MM.1S (cell line): Measurements from ENCODE around the gene GP5.

Experiments
- DNase-seq: peaks from one replicate; pipeline ENCODE4 v3.0.0-alpha.2; 2015
- H2AFZ ChIP-seq: fragments of 300-600 bp; sonication (generic); 2 replicates; pipeline ENCODE4 v1.6.0; 2016; ENCODE audit warnings: antibody characterized with exemption, low read length
- H3F3A ChIP-seq: fragments of 300-600 bp; sonication (generic); 2 replicates; pipeline ENCODE4 v1.6.1; 2016; ENCODE audit warnings: mild to moderate bottlenecking, antibody characterized with exemption, low read length, moderate library complexity, mixed read lengths; ENCODE audit not compliant: insufficient read depth
- H3K27ac ChIP-seq: fragments of 300-600 bp; sonication (generic); 2 replicates; pipeline ENCODE4 v1.5.1; 2016; ENCODE audit warnings: mild to moderate bottlenecking, low read length
- H3K27me3 ChIP-seq: fragments of 300-600 bp; sonication (generic); replicated peaks from 2 replicates; pipeline ENCODE4 v1.6.0; 2016; ENCODE audit warnings: low read length; ENCODE audit not compliant: insufficient read depth
- H3K36me3 ChIP-seq: fragments of 300-600 bp; sonication (generic); replicated peaks from 2 replicates; pipeline ENCODE4 v1.6.1; 2016; ENCODE audit warnings: mild to moderate bottlenecking, low read length, mixed read lengths; ENCODE audit not compliant: insufficient read depth
- H3K4me1 ChIP-seq: fragments of 300-600 bp; sonication (generic); 2 replicates; pipeline ENCODE4 v1.6.1; 2016; ENCODE audit warnings: low read length, mixed read lengths
- H3K4me2 ChIP-seq: fragments of 300-600 bp; sonication (generic); 2 replicates; pipeline ENCODE4 v1.6.0; 2016; ENCODE audit warnings: low read depth, low read length
- H3K4me3 ChIP-seq: fragments of 300-600 bp; sonication (generic); 2 replicates; pipeline ENCODE4 v1.5.1; 2016; ENCODE audit warnings: low read length, mixed read lengths
- H3K79me2 ChIP-seq: fragments of 300-600 bp; sonication (generic); 2 replicates; pipeline ENCODE4 v1.6.1; 2016; ENCODE audit warnings: mixed run types, low read length, mixed read lengths
- H3K9ac ChIP-seq: fragments of 300-600 bp; sonication (generic); 2 replicates; pipeline ENCODE4 v1.6.1; 2016; ENCODE audit warnings: low read length, mixed read lengths
- H3K9me2 ChIP-seq: fragments of 300-600 bp; sonication (generic); replicated peaks from 2 replicates; pipeline ENCODE4 v1.6.1; 2016; ENCODE audit warnings: mild to moderate bottlenecking, low read length, mixed read lengths; ENCODE audit not compliant: insufficient read depth
- H3K9me3 ChIP-seq: fragments of 300-600 bp; sonication (generic); replicated peaks from 2 replicates; pipeline ENCODE4 v1.6.1; 2016; ENCODE audit warnings: mild to moderate bottlenecking, low read length, mixed read lengths; ENCODE audit not compliant: insufficient read depth
- H4K20me1 ChIP-seq: fragments of 300-600 bp; sonication (generic); 2 replicates; pipeline ENCODE4 v1.6.1; 2016; ENCODE audit warnings: mild to moderate bottlenecking, low read length, moderate library complexity, mixed read lengths; ENCODE audit not compliant: insufficient read depth
- CTCF ChIP-seq: fragments of 300-600 bp; sonication (generic); IDR thresholded peaks from 2 replicates; pipeline ENCODE4 v1.5.1; 2016; ENCODE audit warnings: antibody characterized with exemption, low read length, mixed read lengths
- EZH2 ChIP-seq: fragments of 300-600 bp; sonication (generic); optimal IDR thresholded peaks from 2 replicates; pipeline ENCODE3; 2017; ENCODE audit warnings: low read depth, mild to moderate bottlenecking, antibody characterized with exemption, low read length, mixed read lengths
- EZH2phosphoT487 ChIP-seq: fragments of 300-600 bp; sonication (generic); IDR thresholded peaks from 2 replicates; pipeline ENCODE4 v1.6.1; 2018; ENCODE audit warnings: antibody characterized with exemption, low read length

Gene GP5

GRCh38 chr3:194346035-194346434, 53.0 kb downstream of the GP5 start:
- Histone ChIP-seq H3K27me3 (peaks cover 28% of the 10 kb centered on the region), H3K9me3 (no peaks in the 10 kb centered on the region)
- DNase-seq: no peak

More at GRCh38 chr3:194346035-194346434, 53.0 kb downstream of the GP5 start:
- no peaks in the 10 kb centered on the region for H3F3A ChIP-seq
- H3K9ac ChIP-seq: no peak overlapping the region
- no peaks in the 10 kb centered on the region for H3K4me1 ChIP-seq
- H3K4me3 ChIP-seq: no peak overlapping the region
- no peak overlapping the region for H3K27ac ChIP-seq
- H4K20me1 ChIP-seq: no peaks in the 10 kb centered on the region
- H2AFZ ChIP-seq: no peak overlapping the region
- TF ChIP-seq CTCF (no peak), EZH2 (no peak), EZH2phosphoT487 (no peak)
- no peaks in the 10 kb centered on the region for H3K36me3 ChIP-seq
- H3K79me2 ChIP-seq: no peaks in the 10 kb centered on the region
- no peak overlapping the region for H3K4me2 ChIP-seq
- no peaks in the 10 kb centered on the region for H3K9me2 ChIP-seq
